Colonic mucosa (tissue), 4 donors: ENCODE results near the gene STOML1. TPM values are rescaled to one million over a fixed set of nuclear protein-coding genes. Genes with fewer than 3 reads are reported as not detected.

Source experiments
- DNase-seq: peaks from one replicate; pipeline ENCODE4 v3.0.0-alpha.2; 2020
- H3K27ac ChIP-seq: fragments of 200-600 bp; one replicate; pipeline ENCODE4 v1.8.0; 2021
- H3K27me3 ChIP-seq: fragments of 200-600 bp; one replicate; pipeline ENCODE4 v1.8.0; 2021
- H3K36me3 ChIP-seq: fragments of 200-600 bp; one replicate; pipeline ENCODE4 v1.8.0; 2021
- H3K4me1 ChIP-seq: fragments of 200-600 bp; one replicate; pipeline ENCODE4 v1.8.0; 2021; ENCODE audit warnings: mild to moderate bottlenecking
- H3K4me3 ChIP-seq: fragments of 200-600 bp; one replicate; pipeline ENCODE4 v1.8.0; 2021
- H3K9ac ChIP-seq, 2 donors: one replicate each; pipeline ENCODE4 v1.7.0; 2013; ENCODE audit warnings: control low read depth in 2 of 2, low read depth in 2 of 2, low read length in 2 of 2
- H3K9me3 ChIP-seq: fragments of 200-600 bp; one replicate; pipeline ENCODE4 v1.8.0; 2021
- intact Hi-C: fragments of 100-400 bp; cut with DNase I; formaldehyde crosslinking; loops from one replicate; pipeline ENCODE4 v1.14.1; 2022
- total RNA-seq, 2 donors: library from RNA; stranded (reverse); fragmentation: NEBNext Ultra II Directional in 1 of 2; extraction: Animal tissue kit (Norgen Biotek cat#: 25700) in 1 of 2; gene quantifications; one replicate each; pipeline ENCODE4 v1.2.1, GENCODE V29; 2021
- TF ChIP-seq, protein P1 (sequence below): fragments of 200-600 bp; IDR thresholded peaks from one replicate; pipeline ENCODE4 v1.8.0; 2022; ENCODE audit warnings: antibody characterized with exemption, mild to moderate bottlenecking
- donor health status: healthy.
- donor health status: DM: no; HTN: no; CAD: no.
- donor health status: DM: no; HTN: no; CAD: no.

The STOML1 gene
- total RNA-seq, 2 donors from 2014 or later = 9.1 to 14.3 TPM

DNA sequence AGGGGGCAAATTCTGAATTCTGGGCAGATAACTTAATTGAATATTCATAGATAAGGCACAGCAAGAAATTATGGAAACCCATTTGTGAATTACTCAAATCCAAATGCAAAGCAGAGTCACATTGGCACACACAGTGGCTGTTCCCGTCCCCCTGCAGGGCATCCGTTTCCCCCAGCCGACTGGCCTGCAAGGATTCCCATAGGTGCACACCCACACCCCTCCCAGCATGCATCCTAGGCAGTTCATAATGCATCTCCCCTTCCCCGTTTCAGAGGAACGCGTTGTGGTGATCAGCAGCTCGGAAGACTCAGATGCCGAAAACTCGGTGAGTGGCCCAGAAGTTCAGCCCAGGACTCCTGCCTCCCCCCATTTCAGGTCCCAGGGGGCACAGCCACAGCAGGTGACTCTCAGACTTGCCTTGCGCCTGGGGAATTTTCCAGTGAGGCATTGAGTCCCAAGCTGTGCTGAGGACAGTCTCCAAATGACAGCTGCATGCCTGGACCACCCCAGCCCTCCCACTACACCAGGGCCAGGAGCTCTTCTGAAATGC is 42.2 kb upstream of the STOML1 start:
- DNase-seq = no peak
- H3K36me3 ChIP-seq = peaks cover 4% of the 10 kb centered on the region
- H3K4me1 ChIP-seq = no peaks in the 10 kb centered on the region
- H3K27me3 ChIP-seq = no peaks in the 10 kb centered on the region
- TF ChIP-seq, protein P1, sequence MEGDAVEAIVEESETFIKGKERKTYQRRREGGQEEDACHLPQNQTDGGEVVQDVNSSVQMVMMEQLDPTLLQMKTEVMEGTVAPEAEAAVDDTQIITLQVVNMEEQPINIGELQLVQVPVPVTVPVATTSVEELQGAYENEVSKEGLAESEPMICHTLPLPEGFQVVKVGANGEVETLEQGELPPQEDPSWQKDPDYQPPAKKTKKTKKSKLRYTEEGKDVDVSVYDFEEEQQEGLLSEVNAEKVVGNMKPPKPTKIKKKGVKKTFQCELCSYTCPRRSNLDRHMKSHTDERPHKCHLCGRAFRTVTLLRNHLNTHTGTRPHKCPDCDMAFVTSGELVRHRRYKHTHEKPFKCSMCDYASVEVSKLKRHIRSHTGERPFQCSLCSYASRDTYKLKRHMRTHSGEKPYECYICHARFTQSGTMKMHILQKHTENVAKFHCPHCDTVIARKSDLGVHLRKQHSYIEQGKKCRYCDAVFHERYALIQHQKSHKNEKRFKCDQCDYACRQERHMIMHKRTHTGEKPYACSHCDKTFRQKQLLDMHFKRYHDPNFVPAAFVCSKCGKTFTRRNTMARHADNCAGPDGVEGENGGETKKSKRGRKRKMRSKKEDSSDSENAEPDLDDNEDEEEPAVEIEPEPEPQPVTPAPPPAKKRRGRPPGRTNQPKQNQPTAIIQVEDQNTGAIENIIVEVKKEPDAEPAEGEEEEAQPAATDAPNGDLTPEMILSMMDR = no peak
- H3K9ac ChIP-seq = no peak overlapping the region
- no peak overlapping the region for H3K4me3 ChIP-seq
- H3K27ac ChIP-seq = no peak overlapping the region
- H3K9me3 ChIP-seq = no peaks in the 10 kb centered on the region
- intact Hi-C loops = no loop called here

DNA sequence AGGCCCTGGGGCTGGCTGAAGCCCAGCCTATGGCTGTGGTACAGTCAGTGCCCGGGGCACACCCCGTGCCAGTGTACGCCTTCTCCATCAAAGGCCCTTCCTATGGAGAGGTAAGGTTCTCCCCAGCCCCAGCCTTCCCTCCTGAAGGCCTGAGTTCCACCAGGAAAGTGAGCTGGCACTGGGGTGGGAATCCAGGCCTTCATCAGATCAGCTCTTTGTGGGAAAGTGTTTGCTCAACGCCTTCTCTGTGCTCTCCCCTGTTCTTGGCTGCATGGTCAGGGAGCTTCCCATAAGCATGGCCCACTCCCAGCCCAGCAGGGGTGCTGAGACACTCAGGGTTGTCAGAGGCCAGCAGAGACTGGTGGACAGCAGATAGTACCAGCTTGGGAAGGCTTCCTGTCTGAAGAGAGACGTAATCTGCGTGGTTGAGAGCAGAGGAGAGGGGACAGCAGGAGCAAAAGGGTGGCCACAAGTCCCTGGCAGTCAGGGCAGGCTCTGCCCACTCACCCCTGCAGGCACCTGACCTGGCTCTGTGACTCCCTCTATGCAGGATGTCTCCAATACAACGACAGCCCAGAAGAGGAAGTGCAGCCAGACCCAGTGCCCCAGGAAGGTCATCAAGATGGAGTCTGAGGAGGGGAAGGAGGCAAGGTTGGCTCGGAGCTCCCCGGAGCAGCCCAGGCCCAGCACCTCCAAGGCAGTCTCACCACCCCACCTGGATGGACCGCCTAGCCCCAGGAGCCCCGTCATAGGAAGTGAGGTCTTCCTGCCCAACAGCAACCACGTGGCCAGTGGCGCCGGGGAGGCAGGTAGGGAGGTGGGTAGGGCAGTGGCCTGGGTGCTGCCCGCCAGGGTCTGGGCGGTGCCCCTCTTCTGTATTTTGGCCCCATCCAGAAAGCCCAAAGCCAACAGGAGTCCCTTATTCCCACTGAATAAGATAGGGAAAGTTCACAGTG is 40.8 kb upstream of the STOML1 start:
- TF ChIP-seq, protein P1 = no peak
- Histone ChIP-seq H3K4me3 (no peak overlapping the region), H3K4me1 (no peaks in the 10 kb centered on the region), H3K9me3 (no peaks in the 10 kb centered on the region), H3K27me3 (no peaks in the 10 kb centered on the region), H3K36me3 (peaks cover 4% of the 10 kb centered on the region), H3K27ac (no peak overlapping the region), H3K9ac (no peak overlapping the region)
- no peak for DNase-seq
- intact Hi-C loops = no loop called here

GRCh38 chr15:74032046-74032445 is 40.0 kb upstream of the STOML1 start:
- H3K36me3 ChIP-seq = peaks cover 4% of the 10 kb centered on the region

GRCh38 chr15:74028646-74029045 is 36.6 kb upstream of the STOML1 start:
- no peaks in the 10 kb centered on the region for H3K4me1 ChIP-seq
- no peak overlapping the region for H3K27ac ChIP-seq
- H3K36me3 ChIP-seq = peaks cover 8% of the 10 kb centered on the region
- H3K27me3 ChIP-seq = no peaks in the 10 kb centered on the region
- H3K9me3 ChIP-seq = no peaks in the 10 kb centered on the region
- no peak for DNase-seq
- TF ChIP-seq, protein P1 = no peak
- intact Hi-C loops = no loop called here
- no peak overlapping the region for H3K9ac ChIP-seq
- no peak overlapping the region for H3K4me3 ChIP-seq

More at GRCh38 chr15:74032046-74032445, 40.0 kb upstream of the STOML1 start:
- Histone ChIP-seq H3K9ac (no peak overlapping the region), H3K9me3 (no peaks in the 10 kb centered on the region), H3K4me1 (no peaks in the 10 kb centered on the region), H3K27ac (no peak overlapping the region), H3K27me3 (no peaks in the 10 kb centered on the region), H3K4me3 (no peak overlapping the region)
- intact Hi-C loops = no loop called here
- TF ChIP-seq, protein P1 = no peak
- DNase-seq = no peak

DNA sequence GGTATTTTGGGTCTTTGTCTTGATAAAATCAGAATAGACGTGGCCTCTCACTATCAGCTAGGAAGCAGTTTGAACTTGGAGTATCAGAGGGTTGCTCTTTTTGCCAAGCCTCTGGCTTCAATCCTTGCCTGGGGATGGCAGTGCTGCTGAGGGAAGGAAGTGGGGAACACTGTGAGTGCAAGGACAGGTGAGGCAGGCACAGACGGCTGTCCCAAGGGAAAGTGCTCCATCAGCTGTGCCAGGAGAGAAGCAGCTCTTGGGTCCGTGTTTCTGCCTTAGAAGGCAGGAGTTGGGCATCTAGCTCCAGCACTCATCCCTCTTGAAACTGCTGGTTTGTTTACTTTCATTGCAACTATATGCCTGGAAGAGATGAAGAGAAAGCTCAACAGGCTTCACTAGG is 35.6 kb upstream of the STOML1 start:
- Histone ChIP-seq H3K4me3 (no peak overlapping the region), H3K9ac (no peak overlapping the region), H3K4me1 (no peaks in the 10 kb centered on the region), H3K9me3 (no peaks in the 10 kb centered on the region), H3K36me3 (peaks cover 8% of the 10 kb centered on the region), H3K27me3 (no peaks in the 10 kb centered on the region), H3K27ac (no peak overlapping the region)
- intact Hi-C loops = no loop called here
- TF ChIP-seq, protein P1 = no peak
- no peak for DNase-seq
